GM12878 (cell line): ENCODE data around the gene DNAH2.

ENCODE experiments used
- EZH2 ChIP-seq: IDR thresholded peaks from 2 replicates; pipeline ENCODE4 v1.6.1; 2012; ENCODE audit warnings: low read depth, mild to moderate bottlenecking, control low read depth, inconsistent platforms, low read length, borderline replicate concordance; ENCODE audit not compliant: control insufficient read depth
- NFXL1 ChIP-seq: fragments of 450-650 bp; IDR thresholded peaks from 2 replicates; pipeline ENCODE4 v1.6.1; 2017; ENCODE audit warnings: antibody characterized with exemption, mild to moderate bottlenecking, borderline replicate concordance
- POLR2A ChIP-seq: IDR thresholded peaks from 2 replicates; pipeline ENCODE4 v1.6.1; 2011; ENCODE audit warnings: low read depth, mild to moderate bottlenecking, low read length
- RBBP5 ChIP-seq: fragments of 200-600 bp; sonication (generic); conservative IDR thresholded peaks from 2 replicates; pipeline ENCODE4 v1.6.1; 2016
- RCOR1 ChIP-seq: conservative IDR thresholded peaks from 2 replicates; pipeline ENCODE4 v1.6.1; 2012; ENCODE audit warnings: low read depth, low read length, improper control_type of control experiment
- RELA ChIP-seq: fragments of 450-650 bp; IDR thresholded peaks from 2 replicates; pipeline ENCODE4 v1.8.0; 2014; ENCODE audit warnings: borderline replicate concordance; ENCODE audit not compliant: partially characterized antibody
- SUZ12 ChIP-seq: fragments of 200-600 bp; sonication (generic); IDR thresholded peaks from one replicate; pipeline ENCODE4 v1.6.1; 2018; ENCODE audit warnings: antibody characterized with exemption, mild to moderate bottlenecking; ENCODE audit not compliant: unreplicated experiment
- TF ChIP-seq, protein P1 (sequence below): fragments of 450-650 bp; formaldehyde crosslinking; IDR thresholded peaks from 2 replicates; pipeline ENCODE4 v1.5.0; 2022; ENCODE audit warnings: mild to moderate bottlenecking, missing genetic modification characterization
- TF ChIP-seq, protein P2 (sequence below), 3 experiments: IDR thresholded peaks in 2 of 3; conservative IDR thresholded peaks in 1 of 3; 2 replicates each; pipeline ENCODE4 v1.5.1; 2011; ENCODE audit warnings: low read depth in 3 of 3, low read length in 3 of 3, mild to moderate bottlenecking in 3 of 3, control low read depth in 2 of 3, moderate library complexity in 2 of 3, inconsistent platforms in 1 of 3, mixed read lengths in 1 of 3; ENCODE audit not compliant: control insufficient read depth in 2 of 3, insufficient read depth in 1 of 3; ENCODE audit errors: extremely low read depth in 1 of 3
- TF ChIP-seq, protein P3 (sequence below): fragments of 450-650 bp; conservative IDR thresholded peaks from 2 replicates; pipeline ENCODE4 v1.6.1; 2017; ENCODE audit warnings: mild to moderate bottlenecking, moderate library complexity

DNA sequence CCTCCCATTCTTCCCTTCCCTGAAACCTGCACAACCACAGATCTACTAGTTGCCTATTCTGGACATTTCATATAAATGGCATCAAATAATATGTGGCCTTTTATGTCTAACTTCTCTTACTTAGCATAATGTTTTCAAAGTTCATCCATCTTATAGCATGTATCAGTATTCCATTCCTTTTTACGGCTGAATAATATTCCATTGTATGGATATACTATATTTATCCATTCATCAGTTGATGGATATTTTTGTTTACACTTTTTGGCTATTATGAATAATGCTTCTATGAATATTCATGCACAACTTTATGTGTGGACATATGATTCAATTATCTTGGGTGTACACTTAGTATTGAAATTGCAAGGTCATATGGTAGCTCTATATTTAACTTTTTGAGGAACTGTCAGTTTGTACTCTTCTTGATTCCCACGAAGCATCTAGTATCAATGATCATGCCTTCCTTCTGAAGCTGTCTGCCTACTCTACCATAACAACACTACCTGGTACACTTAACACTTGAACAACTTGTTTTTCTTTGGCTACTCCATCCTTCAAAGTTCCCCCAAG, 158.3 kb downstream of the DNAH2 start:
- TF ChIP-seq SUZ12 = no peak
- TF ChIP-seq, protein P1, sequence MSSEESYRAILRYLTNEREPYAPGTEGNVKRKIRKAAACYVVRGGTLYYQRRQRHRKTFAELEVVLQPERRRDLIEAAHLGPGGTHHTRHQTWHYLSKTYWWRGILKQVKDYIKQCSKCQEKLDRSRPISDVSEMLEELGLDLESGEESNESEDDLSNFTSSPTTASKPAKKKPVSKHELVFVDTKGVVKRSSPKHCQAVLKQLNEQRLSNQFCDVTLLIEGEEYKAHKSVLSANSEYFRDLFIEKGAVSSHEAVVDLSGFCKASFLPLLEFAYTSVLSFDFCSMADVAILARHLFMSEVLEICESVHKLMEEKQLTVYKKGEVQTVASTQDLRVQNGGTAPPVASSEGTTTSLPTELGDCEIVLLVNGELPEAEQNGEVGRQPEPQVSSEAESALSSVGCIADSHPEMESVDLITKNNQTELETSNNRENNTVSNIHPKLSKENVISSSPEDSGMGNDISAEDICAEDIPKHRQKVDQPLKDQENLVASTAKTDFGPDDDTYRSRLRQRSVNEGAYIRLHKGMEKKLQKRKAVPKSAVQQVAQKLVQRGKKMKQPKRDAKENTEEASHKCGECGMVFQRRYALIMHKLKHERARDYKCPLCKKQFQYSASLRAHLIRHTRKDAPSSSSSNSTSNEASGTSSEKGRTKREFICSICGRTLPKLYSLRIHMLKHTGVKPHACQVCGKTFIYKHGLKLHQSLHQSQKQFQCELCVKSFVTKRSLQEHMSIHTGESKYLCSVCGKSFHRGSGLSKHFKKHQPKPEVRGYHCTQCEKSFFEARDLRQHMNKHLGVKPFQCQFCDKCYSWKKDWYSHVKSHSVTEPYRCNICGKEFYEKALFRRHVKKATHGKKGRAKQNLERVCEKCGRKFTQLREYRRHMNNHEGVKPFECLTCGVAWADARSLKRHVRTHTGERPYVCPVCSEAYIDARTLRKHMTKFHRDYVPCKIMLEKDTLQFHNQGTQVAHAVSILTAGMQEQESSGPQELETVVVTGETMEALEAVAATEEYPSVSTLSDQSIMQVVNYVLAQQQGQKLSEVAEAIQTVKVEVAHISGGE (CRISPR knock-in tag) = no peak
- no peak for TF ChIP-seq POLR2A
- no peak for TF ChIP-seq RBBP5
- TF ChIP-seq, protein P2, sequence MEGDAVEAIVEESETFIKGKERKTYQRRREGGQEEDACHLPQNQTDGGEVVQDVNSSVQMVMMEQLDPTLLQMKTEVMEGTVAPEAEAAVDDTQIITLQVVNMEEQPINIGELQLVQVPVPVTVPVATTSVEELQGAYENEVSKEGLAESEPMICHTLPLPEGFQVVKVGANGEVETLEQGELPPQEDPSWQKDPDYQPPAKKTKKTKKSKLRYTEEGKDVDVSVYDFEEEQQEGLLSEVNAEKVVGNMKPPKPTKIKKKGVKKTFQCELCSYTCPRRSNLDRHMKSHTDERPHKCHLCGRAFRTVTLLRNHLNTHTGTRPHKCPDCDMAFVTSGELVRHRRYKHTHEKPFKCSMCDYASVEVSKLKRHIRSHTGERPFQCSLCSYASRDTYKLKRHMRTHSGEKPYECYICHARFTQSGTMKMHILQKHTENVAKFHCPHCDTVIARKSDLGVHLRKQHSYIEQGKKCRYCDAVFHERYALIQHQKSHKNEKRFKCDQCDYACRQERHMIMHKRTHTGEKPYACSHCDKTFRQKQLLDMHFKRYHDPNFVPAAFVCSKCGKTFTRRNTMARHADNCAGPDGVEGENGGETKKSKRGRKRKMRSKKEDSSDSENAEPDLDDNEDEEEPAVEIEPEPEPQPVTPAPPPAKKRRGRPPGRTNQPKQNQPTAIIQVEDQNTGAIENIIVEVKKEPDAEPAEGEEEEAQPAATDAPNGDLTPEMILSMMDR (IDR thresholded peaks at IDR 0.05 in 2 of 3, conservative IDR thresholded peaks at IDR 0.05 in 1 of 3; ENCODE audit: control insufficient read depth in 2 of 3, extremely low read depth in 1 of 3, insufficient read depth in 1 of 3, low read depth in 3 of 3, low read length in 3 of 3) = no peak
- TF ChIP-seq NFXL1 = no peak
- no peak for TF ChIP-seq EZH2
- TF ChIP-seq RELA = no peak
- TF ChIP-seq RCOR1 = no peak
- TF ChIP-seq, protein P3, sequence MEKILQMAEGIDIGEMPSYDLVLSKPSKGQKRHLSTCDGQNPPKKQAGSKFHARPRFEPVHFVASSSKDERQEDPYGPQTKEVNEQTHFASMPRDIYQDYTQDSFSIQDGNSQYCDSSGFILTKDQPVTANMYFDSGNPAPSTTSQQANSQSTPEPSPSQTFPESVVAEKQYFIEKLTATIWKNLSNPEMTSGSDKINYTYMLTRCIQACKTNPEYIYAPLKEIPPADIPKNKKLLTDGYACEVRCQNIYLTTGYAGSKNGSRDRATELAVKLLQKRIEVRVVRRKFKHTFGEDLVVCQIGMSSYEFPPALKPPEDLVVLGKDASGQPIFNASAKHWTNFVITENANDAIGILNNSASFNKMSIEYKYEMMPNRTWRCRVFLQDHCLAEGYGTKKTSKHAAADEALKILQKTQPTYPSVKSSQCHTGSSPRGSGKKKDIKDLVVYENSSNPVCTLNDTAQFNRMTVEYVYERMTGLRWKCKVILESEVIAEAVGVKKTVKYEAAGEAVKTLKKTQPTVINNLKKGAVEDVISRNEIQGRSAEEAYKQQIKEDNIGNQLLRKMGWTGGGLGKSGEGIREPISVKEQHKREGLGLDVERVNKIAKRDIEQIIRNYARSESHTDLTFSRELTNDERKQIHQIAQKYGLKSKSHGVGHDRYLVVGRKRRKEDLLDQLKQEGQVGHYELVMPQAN = no peak
